Measurements from ENCODE around the gene KCNQ1OT1. TPM values are rescaled to one million over a fixed set of nuclear protein-coding genes. Genes with fewer than 3 reads are reported as not detected.

The KCNQ1OT1 gene
- total RNA-seq, 4 donors from 2014 or later, result 0.66 to 2.5 (median 1.3) TPM

GRCh38 chr11:2688381-2689231, 11.2 kb downstream of the KCNQ1OT1 start:
- Histone ChIP-seq H3K36me3 (no peaks in the 10 kb centered on the region), H3K4me3 (no peak overlapping the region), H3K9me3 (no peaks in the 10 kb centered on the region), H3K4me1 (peaks cover 37 to 84% (median 73%) of the 10 kb centered on the region in 4 donors), H3K27ac (replicated peaks in 1 of 4) (no peak overlapping the region), H3K27me3 (no peaks in the 10 kb centered on the region)
- no peak for TF ChIP-seq EP300 (IDR thresholded peaks at IDR 0.05)
- no peak for TF ChIP-seq POLR2A (IDR thresholded peaks at IDR 0.05; ENCODE audit: low read depth)
- no peak for TF ChIP-seq POLR2AphosphoS5 (IDR thresholded peaks at IDR 0.05)
- TF ChIP-seq CTCF (IDR thresholded peaks at IDR 0.05), result no peak
- 100% methylated on average over 2 of the region's 6 CpGs for WGBS
- DNase-seq (ENCODE audit: extremely low spot score), result no peak
- intact Hi-C loops (cut with DNase I), result no loop called here

DNA sequence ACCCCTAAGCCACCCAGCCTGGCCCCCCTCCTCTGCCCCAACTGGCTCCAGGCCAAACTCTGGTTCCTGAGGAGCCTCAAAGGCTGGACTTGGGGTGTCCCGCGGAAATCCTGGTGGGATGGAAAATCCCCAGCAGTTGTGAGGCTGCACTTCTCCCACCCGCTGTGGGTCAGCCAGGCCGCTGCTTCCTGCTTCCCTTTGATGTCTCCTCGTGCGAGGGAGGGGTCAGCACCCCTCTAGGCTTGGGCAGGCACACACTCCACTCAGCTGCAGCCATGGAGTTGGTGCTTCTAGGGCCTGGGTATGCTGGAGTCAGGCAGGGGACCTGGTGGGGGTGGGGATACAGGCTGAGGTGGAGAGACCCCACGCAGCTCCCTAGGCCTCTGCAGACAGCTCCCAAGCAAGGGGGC, 12.0 kb downstream of the KCNQ1OT1 start:
- H3K36me3 ChIP-seq, result no peaks in the 10 kb centered on the region
- H3K4me1 ChIP-seq, result peaks cover 29 to 76% (median 65%) of the 10 kb centered on the region in 4 donors
- H3K4me3 ChIP-seq, result no peak overlapping the region
- no peak for DNase-seq (ENCODE audit: extremely low spot score)
- WGBS, result 62% methylated on average over 5 of the region's 7 CpGs
- intact Hi-C loops (cut with DNase I), result no loop called here
- no peaks in the 10 kb centered on the region for H3K9me3 ChIP-seq
- H3K27ac ChIP-seq (replicated peaks in 1 of 4), result no peak overlapping the region
- TF ChIP-seq CTCF (IDR thresholded peaks at IDR 0.05), result no peak
- TF ChIP-seq POLR2AphosphoS5 (IDR thresholded peaks at IDR 0.05), result no peak
- TF ChIP-seq EP300 (IDR thresholded peaks at IDR 0.05), result no peak
- TF ChIP-seq POLR2A (IDR thresholded peaks at IDR 0.05; ENCODE audit: low read depth), result no peak
- H3K27me3 ChIP-seq, result no peaks in the 10 kb centered on the region

DNA sequence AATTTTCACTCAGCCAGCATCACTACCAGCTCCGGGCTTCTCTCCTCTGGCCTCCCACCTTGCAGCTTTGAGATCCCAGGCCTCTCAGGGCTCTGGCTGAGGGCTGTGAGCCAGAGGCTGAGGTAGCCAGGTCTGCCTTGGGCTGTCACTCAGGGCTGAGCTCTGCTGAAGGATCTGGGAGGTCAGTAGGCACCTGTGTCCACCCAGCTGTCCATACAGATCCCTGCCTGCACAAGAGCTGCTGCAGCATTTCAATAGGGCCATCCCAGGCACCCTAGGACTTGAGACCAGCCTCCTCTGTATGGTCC, 12.6 kb downstream of the KCNQ1OT1 start:
- no CpG with 5 or more reads among the region's 1 CpG for WGBS
- Histone ChIP-seq H3K4me3 (no peak overlapping the region), H3K27me3 (no peaks in the 10 kb centered on the region), H3K9me3 (no peaks in the 10 kb centered on the region), H3K36me3 (no peaks in the 10 kb centered on the region), H3K27ac (replicated peaks in 1 of 4) (no peak overlapping the region), H3K4me1 (peaks cover 23 to 70% (median 59%) of the 10 kb centered on the region in 4 donors)
- DNase-seq (ENCODE audit: extremely low spot score), result no peak
- TF ChIP-seq CTCF (IDR thresholded peaks at IDR 0.05), result no peak
- TF ChIP-seq EP300 (IDR thresholded peaks at IDR 0.05), result no peak
- no peak for TF ChIP-seq POLR2A (IDR thresholded peaks at IDR 0.05; ENCODE audit: low read depth)
- no peak for TF ChIP-seq POLR2AphosphoS5 (IDR thresholded peaks at IDR 0.05)
- intact Hi-C loops (cut with DNase I), result no loop called here

- DNase-seq (ENCODE audit: extremely low spot score), result no peak
- no peak overlapping the region for H3K4me3 ChIP-seq
- peaks cover 22 to 66% (median 53%) of the 10 kb centered on the region in 4 donors for H3K4me1 ChIP-seq
- intact Hi-C loops (cut with DNase I), result no loop called here
- 94% methylated on average over 3 of the region's 7 CpGs for WGBS
- H3K27ac ChIP-seq (replicated peaks in 1 of 4), result no peak overlapping the region
- TF ChIP-seq CTCF (IDR thresholded peaks at IDR 0.05) (no peak), POLR2A (IDR thresholded peaks at IDR 0.05; ENCODE audit: low read depth) (no peak), EP300 (IDR thresholded peaks at IDR 0.05) (no peak), POLR2AphosphoS5 (IDR thresholded peaks at IDR 0.05) (no peak)
- H3K27me3 ChIP-seq, result no peaks in the 10 kb centered on the region
- H3K36me3 ChIP-seq, result no peaks in the 10 kb centered on the region
- H3K9me3 ChIP-seq, result no peaks in the 10 kb centered on the region
Measured at GRCh38 chr11:2686360-2687222, 13.2 kb downstream of the KCNQ1OT1 start.
